Astrocyte (in vitro differentiated cells and primary cell): ENCODE measurements around the gene CILP2. TPM values are rescaled to one million over a fixed set of nuclear protein-coding genes. Genes with fewer than 3 reads are reported as not detected.

Experiments
- DNase-seq: peaks from one replicate; pipeline ENCODE4 v3.0.0-alpha.2; 2010; ENCODE audit warnings: low read depth
- FAIRE-seq: peaks from 2 replicates; lab custom pipeline; 2011; peaks lifted over from hg19 to GRCh38; lab: Jason Lieb, UNC
- H2AFZ ChIP-seq: 2 replicates; pipeline ENCODE4 v1.6.0; 2012; ENCODE audit warnings: low read depth, low read length, inconsistent platforms
- H3K27ac ChIP-seq: 2 replicates; pipeline ENCODE4 v1.5.1; 2011; ENCODE audit warnings: low read depth, low read length, inconsistent platforms
- H3K27me3 ChIP-seq: 2 replicates; pipeline ENCODE4 v1.6.0; 2011; ENCODE audit warnings: low read length, inconsistent platforms; ENCODE audit not compliant: insufficient read depth
- H3K36me3 ChIP-seq: 2 replicates; pipeline ENCODE4 v1.5.1; 2011; ENCODE audit warnings: low read length, inconsistent platforms; ENCODE audit not compliant: insufficient read depth
- H3K4me1 ChIP-seq: 2 replicates; pipeline ENCODE4 v1.5.1; 2011; ENCODE audit warnings: low read length, inconsistent platforms; ENCODE audit not compliant: insufficient read depth
- H3K4me2 ChIP-seq: 2 replicates; pipeline ENCODE4 v1.6.0; 2012; ENCODE audit warnings: low read length, inconsistent platforms
- H3K4me3 ChIP-seq: 2 replicates; pipeline ENCODE4 v1.5.1; 2011; ENCODE audit warnings: low read depth, mild to moderate bottlenecking, low read length, inconsistent platforms; ENCODE audit not compliant: insufficient read depth
- H3K79me2 ChIP-seq: 2 replicates; pipeline ENCODE4 v1.6.0; 2012; ENCODE audit warnings: mild to moderate bottlenecking, low read length, inconsistent platforms; ENCODE audit not compliant: insufficient read depth
- H3K9ac ChIP-seq: 2 replicates; pipeline ENCODE4 v1.6.0; 2012; ENCODE audit warnings: mild to moderate bottlenecking, low read length, inconsistent platforms
- H3K9me3 ChIP-seq: 2 replicates; pipeline ENCODE4 v1.5.1; 2012; ENCODE audit warnings: low read depth, mild to moderate bottlenecking, low read length, inconsistent platforms; ENCODE audit not compliant: insufficient read depth
- H4K20me1 ChIP-seq: 2 replicates; pipeline ENCODE4 v1.6.0; 2012; ENCODE audit warnings: low read length, inconsistent platforms; ENCODE audit not compliant: insufficient read depth
- H3K27ac Mint-ChIP-seq: one replicate; pipeline ENCODE4 v1.8.0; 2021; ENCODE audit warnings: mild to moderate bottlenecking, mixed read lengths; ENCODE audit not compliant: unreplicated experiment
- H3K27me3 Mint-ChIP-seq: one replicate; pipeline ENCODE4 v1.8.0; 2021; ENCODE audit warnings: low read depth, mixed read lengths; ENCODE audit not compliant: unreplicated experiment
- H3K36me3 Mint-ChIP-seq: one replicate; pipeline ENCODE4 v1.8.0; 2021; ENCODE audit warnings: low read depth, mixed read lengths; ENCODE audit not compliant: unreplicated experiment
- H3K4me1 Mint-ChIP-seq: one replicate; pipeline ENCODE4 v1.8.0; 2021; ENCODE audit warnings: low read depth, mixed read lengths; ENCODE audit not compliant: unreplicated experiment
- H3K4me3 Mint-ChIP-seq: one replicate; pipeline ENCODE4 v1.8.0; 2021; ENCODE audit warnings: mild to moderate bottlenecking, moderate library complexity, mixed read lengths; ENCODE audit not compliant: unreplicated experiment
- H3K9me3 Mint-ChIP-seq: one replicate; pipeline ENCODE4 v1.8.0; 2021; ENCODE audit warnings: mild to moderate bottlenecking, mixed read lengths; ENCODE audit not compliant: unreplicated experiment
- EZH2 ChIP-seq: IDR thresholded peaks from 2 replicates; pipeline ENCODE4 v1.6.1; 2012; ENCODE audit warnings: mild to moderate bottlenecking, low read length, inconsistent platforms; ENCODE audit not compliant: insufficient read depth
- total RNA-seq: library from RNA; stranded (reverse); gene quantifications from 2 replicates; pipeline ENCODE4 v1.2.1, GENCODE V29; 2021
- TF ChIP-seq, protein P1 (sequence below): IDR thresholded peaks from 2 replicates; pipeline ENCODE4 v1.5.1; 2011; ENCODE audit warnings: low read depth, mild to moderate bottlenecking, inconsistent platforms, low read length, moderate library complexity; ENCODE audit not compliant: insufficient read depth

The CILP2 gene
- total RNA-seq, 1 donor from 2014 or later: 3.9 TPM

DNA sequence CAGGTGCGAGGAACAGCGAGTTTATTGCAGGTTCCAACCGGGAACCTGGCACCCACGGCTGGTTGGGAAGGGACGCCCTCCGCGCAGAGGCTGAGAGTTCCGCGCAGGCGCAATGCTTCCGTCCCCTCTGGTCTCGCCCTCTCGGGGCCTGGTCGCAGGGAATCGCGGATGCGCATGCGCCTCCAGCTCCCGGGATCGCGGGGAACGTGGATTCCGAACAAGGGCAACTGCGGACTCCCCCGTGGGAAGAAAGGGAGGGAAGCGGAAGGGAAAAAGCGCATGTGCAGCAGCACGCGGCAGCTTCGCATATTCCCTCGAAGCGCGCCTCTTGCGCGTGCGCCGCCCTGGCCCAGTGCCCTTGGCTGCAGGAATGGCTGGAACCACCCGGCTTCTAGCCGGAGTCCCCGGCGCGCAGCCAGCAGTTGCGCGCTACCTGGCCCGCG, 23.8 kb upstream of the CILP2 start:
- Histone ChIP-seq H3K79me2 (peaks cover 26% of the 10 kb centered on the region), H4K20me1 (peaks cover 2% of the 10 kb centered on the region), H3K27ac (no peak overlapping the region), H3K4me2 (peak overlapping the region; percentile 69), H3K4me3 (no peak overlapping the region), H3K4me1 (peaks cover 5% of the 10 kb centered on the region), H3K9me3 (peaks cover 11% of the 10 kb centered on the region), H2AFZ (no peak overlapping the region), H3K9ac (no peak overlapping the region), H3K36me3 (peaks cover 1% of the 10 kb centered on the region), H3K27me3 (no peaks in the 10 kb centered on the region)
- Mint-ChIP-seq H3K4me3 (peak overlapping the region; percentile 40), H3K27ac (no peak overlapping the region), H3K36me3 (peaks cover 7% of the 10 kb centered on the region), H3K27me3 (no peaks in the 10 kb centered on the region), H3K4me1 (no peaks in the 10 kb centered on the region), H3K9me3 (peaks cover 3% of the 10 kb centered on the region)
- FAIRE-seq (no peak), DNase-seq (peak; percentile 33)
- TF ChIP-seq, protein P1, sequence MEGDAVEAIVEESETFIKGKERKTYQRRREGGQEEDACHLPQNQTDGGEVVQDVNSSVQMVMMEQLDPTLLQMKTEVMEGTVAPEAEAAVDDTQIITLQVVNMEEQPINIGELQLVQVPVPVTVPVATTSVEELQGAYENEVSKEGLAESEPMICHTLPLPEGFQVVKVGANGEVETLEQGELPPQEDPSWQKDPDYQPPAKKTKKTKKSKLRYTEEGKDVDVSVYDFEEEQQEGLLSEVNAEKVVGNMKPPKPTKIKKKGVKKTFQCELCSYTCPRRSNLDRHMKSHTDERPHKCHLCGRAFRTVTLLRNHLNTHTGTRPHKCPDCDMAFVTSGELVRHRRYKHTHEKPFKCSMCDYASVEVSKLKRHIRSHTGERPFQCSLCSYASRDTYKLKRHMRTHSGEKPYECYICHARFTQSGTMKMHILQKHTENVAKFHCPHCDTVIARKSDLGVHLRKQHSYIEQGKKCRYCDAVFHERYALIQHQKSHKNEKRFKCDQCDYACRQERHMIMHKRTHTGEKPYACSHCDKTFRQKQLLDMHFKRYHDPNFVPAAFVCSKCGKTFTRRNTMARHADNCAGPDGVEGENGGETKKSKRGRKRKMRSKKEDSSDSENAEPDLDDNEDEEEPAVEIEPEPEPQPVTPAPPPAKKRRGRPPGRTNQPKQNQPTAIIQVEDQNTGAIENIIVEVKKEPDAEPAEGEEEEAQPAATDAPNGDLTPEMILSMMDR: no peak
- no peak for TF ChIP-seq EZH2

GRCh38 chr19:19514881-19515641, 23.0 kb upstream of the CILP2 start, which contains the start of gene TSSK6:
Gene TSSK6 (minus strand): TSS chr19:19515548. CDS start chr19:19515427, 121 bp downstream.
- Mint-ChIP-seq H3K36me3 (peaks cover 9% of the 10 kb centered on the region), H3K4me3 (peak within 1 kb of the TSS; percentile 93), H3K4me1 (no peaks in the 10 kb centered on the region), H3K27me3 (no peaks in the 10 kb centered on the region), H3K9me3 (peaks cover 3% of the 10 kb centered on the region), H3K27ac (peak within 1 kb of the TSS; percentile 87)
- peak within 1 kb of the TSS; percentile 93 for H3K4me2 ChIP-seq
- H3K4me1 ChIP-seq: peaks cover 5% of the 10 kb centered on the region
- H3K4me3 ChIP-seq: peak within 1 kb of the TSS; percentile 95
- peak within 1 kb of the TSS; percentile 86 for H3K9ac ChIP-seq
- DNase-seq (no peak), FAIRE-seq (no peak)
- peaks cover 3% of the 10 kb centered on the region for H3K36me3 ChIP-seq
- TF ChIP-seq, protein P1: no peak
- TF ChIP-seq EZH2: no peak
- no peaks in the 10 kb centered on the region for H3K27me3 ChIP-seq
- peaks cover 11% of the 10 kb centered on the region for H3K9me3 ChIP-seq
- peaks cover 34% of the 10 kb centered on the region for H3K79me2 ChIP-seq
- H3K27ac ChIP-seq: peak within 1 kb of the TSS; percentile 57
- peak within 1 kb of the TSS; percentile 96 for H2AFZ ChIP-seq
- H4K20me1 ChIP-seq: peaks cover 9% of the 10 kb centered on the region
